ENCODE results near the gene ERP27. TPM values are rescaled to one million over a fixed set of nuclear protein-coding genes. Genes with fewer than 3 reads are reported as not detected.

ERP27 gene
- total RNA-seq, 6 experiments from 2014 or later, result not detected

DNA sequence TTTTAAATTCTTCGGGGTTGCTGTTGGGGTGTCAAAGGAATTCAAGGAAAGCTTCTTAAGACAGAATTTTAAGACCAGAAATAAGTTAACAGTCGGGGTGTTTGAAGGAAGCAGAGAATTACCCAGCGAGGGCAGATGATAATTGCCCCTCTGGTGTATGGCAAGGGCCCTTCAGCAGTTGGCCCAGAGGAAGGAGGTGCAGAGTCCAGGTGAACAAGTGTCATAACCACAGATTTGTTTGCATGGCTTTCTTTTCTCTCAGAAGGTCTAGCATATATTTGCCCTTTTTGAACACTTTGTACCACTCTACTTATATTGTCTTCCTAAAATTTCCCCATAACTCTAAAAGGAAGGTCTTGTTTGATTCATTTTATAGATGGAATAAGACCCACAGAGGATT, 36.3 kb upstream of the ERP27 start:
- no peaks in the 10 kb centered on the region for H3K9me3 Mint-ChIP-seq
- H3K36me3 Mint-ChIP-seq (ENCODE audit: low read depth), result no peaks in the 10 kb centered on the region
- H3K27ac Mint-ChIP-seq, result no peak overlapping the region
- peaks cover 7% of the 10 kb centered on the region; the same call in 1 of the 2 replicates for H3K4me1 Mint-ChIP-seq (ENCODE audit: low read depth)
- TF ChIP-seq, protein P1, sequence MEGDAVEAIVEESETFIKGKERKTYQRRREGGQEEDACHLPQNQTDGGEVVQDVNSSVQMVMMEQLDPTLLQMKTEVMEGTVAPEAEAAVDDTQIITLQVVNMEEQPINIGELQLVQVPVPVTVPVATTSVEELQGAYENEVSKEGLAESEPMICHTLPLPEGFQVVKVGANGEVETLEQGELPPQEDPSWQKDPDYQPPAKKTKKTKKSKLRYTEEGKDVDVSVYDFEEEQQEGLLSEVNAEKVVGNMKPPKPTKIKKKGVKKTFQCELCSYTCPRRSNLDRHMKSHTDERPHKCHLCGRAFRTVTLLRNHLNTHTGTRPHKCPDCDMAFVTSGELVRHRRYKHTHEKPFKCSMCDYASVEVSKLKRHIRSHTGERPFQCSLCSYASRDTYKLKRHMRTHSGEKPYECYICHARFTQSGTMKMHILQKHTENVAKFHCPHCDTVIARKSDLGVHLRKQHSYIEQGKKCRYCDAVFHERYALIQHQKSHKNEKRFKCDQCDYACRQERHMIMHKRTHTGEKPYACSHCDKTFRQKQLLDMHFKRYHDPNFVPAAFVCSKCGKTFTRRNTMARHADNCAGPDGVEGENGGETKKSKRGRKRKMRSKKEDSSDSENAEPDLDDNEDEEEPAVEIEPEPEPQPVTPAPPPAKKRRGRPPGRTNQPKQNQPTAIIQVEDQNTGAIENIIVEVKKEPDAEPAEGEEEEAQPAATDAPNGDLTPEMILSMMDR (IDR thresholded peaks at IDR 0.05), result no peak
- H3K4me3 Mint-ChIP-seq, result no peak overlapping the region
- no peak for DNase-seq
- H3K27me3 Mint-ChIP-seq (ENCODE audit: insufficient read depth), result peaks cover 7% of the 10 kb centered on the region

DNA sequence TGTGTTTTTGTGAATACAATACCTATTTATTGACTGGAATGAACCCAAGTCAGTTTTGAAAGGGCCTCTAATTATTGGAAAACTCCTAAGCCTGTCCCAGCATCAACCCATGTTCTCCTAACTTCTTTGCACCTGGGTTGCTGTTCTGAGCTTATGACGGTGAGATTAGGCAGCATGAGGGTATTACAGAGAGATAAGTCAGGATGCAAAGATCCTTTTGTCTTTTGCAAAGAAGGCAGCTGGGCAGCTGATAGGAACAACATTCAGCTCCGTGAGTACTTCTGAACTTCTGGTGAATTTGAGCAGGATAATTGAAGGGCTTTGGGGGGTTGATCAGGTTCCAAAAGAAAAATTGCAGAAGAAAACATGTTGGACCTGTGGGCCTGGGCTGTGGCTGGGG, 34.5 kb upstream of the ERP27 start, which contains the start of gene PDE6H:
Gene PDE6H (plus strand): TSS at position 227 of the 400 bp plus-strand sequence. CDS start 4,971 bp downstream, outside the sequence.
- Mint-ChIP-seq H3K4me3 (no peak within 1 kb of the TSS), H3K27me3 (ENCODE audit: insufficient read depth) (peaks cover 7% of the 10 kb centered on the region), H3K36me3 (ENCODE audit: low read depth) (no peaks in the 10 kb centered on the region), H3K27ac (no peak within 1 kb of the TSS), H3K4me1 (ENCODE audit: low read depth) (peaks cover 7% of the 10 kb centered on the region; the same call in 1 of the 2 replicates), H3K9me3 (no peaks in the 10 kb centered on the region)
- TF ChIP-seq, protein P1 (IDR thresholded peaks at IDR 0.05), result no peak
- no peak for DNase-seq

DNA sequence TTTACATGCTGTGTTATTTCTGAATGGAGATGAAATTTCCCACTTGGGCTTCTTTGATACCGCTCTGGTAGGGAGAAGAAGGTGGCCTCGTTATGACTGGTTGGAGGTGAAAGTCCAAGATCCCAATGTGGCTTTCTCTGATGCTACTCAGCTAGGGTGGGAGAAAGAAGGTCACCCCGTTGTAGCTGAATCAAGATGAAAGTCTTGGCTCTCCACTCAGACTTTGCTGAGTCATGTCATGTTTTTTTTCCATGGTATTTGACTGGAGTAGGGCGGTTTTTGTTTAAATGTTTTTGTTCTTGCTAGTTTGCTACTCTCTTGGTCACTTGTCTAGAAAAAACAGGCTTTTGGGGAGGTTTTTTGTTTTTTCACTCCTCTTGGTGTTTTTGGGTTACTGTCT, 32.1 kb upstream of the ERP27 start:
- no peaks in the 10 kb centered on the region for H3K36me3 Mint-ChIP-seq (ENCODE audit: low read depth)
- no peak for DNase-seq
- no peaks in the 10 kb centered on the region for H3K9me3 Mint-ChIP-seq
- H3K4me3 Mint-ChIP-seq, result no peak overlapping the region; the same call in 1 of the 2 replicates
- TF ChIP-seq, protein P1 (IDR thresholded peaks at IDR 0.05), result no peak
- no peak overlapping the region; the same call in 1 of the 2 replicates for H3K27ac Mint-ChIP-seq
- H3K4me1 Mint-ChIP-seq (ENCODE audit: low read depth), result peaks cover 7% of the 10 kb centered on the region; the same call in 1 of the 2 replicates
- peaks cover 4% of the 10 kb centered on the region for H3K27me3 Mint-ChIP-seq (ENCODE audit: insufficient read depth)

DNA sequence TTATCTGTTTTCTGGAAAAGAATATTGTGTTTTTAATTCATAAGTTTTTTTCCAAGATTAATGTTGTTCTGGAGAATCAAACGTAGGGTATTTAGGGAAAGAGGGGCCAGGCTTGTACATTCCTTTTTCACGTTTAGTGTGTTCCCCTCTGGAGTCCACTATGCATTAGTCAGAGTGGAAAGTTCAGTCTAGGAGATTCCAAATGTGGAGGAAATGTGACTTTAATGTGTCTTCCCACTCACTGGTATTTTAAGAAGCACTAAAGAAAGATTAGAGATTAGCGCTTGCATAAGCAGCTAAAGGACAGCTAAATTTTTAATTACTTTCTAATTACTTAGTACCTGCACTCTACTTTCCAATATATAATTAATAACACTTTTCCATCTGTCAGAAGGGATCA, 30.1 kb upstream of the ERP27 start:
- no peak for DNase-seq
- Mint-ChIP-seq H3K27me3 (ENCODE audit: insufficient read depth) (peaks cover 4% of the 10 kb centered on the region), H3K4me1 (ENCODE audit: low read depth) (peaks cover 7% of the 10 kb centered on the region; the same call in 1 of the 2 replicates), H3K27ac (no peak overlapping the region), H3K9me3 (no peaks in the 10 kb centered on the region), H3K4me3 (no peak overlapping the region), H3K36me3 (ENCODE audit: low read depth) (no peaks in the 10 kb centered on the region)
- TF ChIP-seq, protein P1 (IDR thresholded peaks at IDR 0.05), result no peak

DNA sequence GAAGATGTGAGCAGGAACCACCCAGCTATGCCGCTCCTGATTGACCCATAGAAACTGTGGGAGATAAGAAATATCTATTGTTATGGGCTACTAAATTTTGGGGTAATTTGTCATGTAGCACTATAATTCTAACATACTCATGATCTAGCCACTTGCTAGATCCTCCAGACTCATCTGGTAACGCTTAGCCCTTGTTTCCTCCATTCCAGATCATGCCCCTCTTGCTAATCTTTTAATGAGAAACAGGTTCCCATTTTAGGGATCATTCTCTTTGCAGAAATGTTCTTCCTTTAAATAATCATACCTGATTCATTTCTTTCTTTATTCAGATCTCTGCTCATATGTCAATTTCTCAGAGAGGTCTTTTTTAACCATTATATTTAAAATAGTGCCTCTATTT, 26.9 kb upstream of the ERP27 start:
- TF ChIP-seq, protein P1 (IDR thresholded peaks at IDR 0.05), result no peak
- no peaks in the 10 kb centered on the region for H3K9me3 Mint-ChIP-seq
- no peak for DNase-seq
- no peaks in the 10 kb centered on the region; the same call in none of the 2 replicates for H3K27me3 Mint-ChIP-seq (ENCODE audit: insufficient read depth)
- no peaks in the 10 kb centered on the region for H3K36me3 Mint-ChIP-seq (ENCODE audit: low read depth)
- H3K27ac Mint-ChIP-seq, result no peak overlapping the region
- peaks cover 14% of the 10 kb centered on the region for H3K4me1 Mint-ChIP-seq (ENCODE audit: low read depth)
- no peak overlapping the region for H3K4me3 Mint-ChIP-seq
